GM21737 (cell line): Measurements from ENCODE around the gene TENM3.

Experiments used
- ATAC-seq: cut with Tn5 transposase; IDR thresholded peaks from one replicate; pipeline ENCODE4 v1.9.1; 2021; ENCODE audit warnings: mild to moderate bottlenecking, moderate library complexity; ENCODE audit not compliant: unreplicated experiment

Gene TENM3

GRCh38 chr4:182553653-182554052 lies 310.5 kb downstream of the TENM3 start:
- ATAC-seq, result no peak

- no peak for ATAC-seq
These were observed 311.5 kb downstream of the TENM3 start for GRCh38 chr4:182554736-182555135.

- no peak for ATAC-seq
These were observed 312.8 kb downstream of the TENM3 start for GRCh38 chr4:182555997-182556418.

- no peak for ATAC-seq
These were observed 313.4 kb downstream of the TENM3 start for GRCh38 chr4:182556580-182556979.

GRCh38 chr4:182560358-182560757 lies 317.2 kb downstream of the TENM3 start:
- ATAC-seq, result no peak

GRCh38 chr4:182562350-182562749 lies 319.1 kb downstream of the TENM3 start:
- ATAC-seq, result no peak

GRCh38 chr4:182564724-182565369 lies 321.6 kb downstream of the TENM3 start:
- no peak for ATAC-seq

- ATAC-seq, result no peak
These were observed 323.9 kb downstream of the TENM3 start for GRCh38 chr4:182567119-182567518.

GRCh38 chr4:182569561-182569960 lies 326.4 kb downstream of the TENM3 start:
- ATAC-seq, result no peak

GRCh38 chr4:182574706-182575105 lies 331.5 kb downstream of the TENM3 start:
- no peak for ATAC-seq

- no peak for ATAC-seq
These were observed 332.0 kb downstream of the TENM3 start for GRCh38 chr4:182575225-182575624.

GRCh38 chr4:182576601-182577289 lies 333.5 kb downstream of the TENM3 start:
- no peak for ATAC-seq

- ATAC-seq, result no peak
These were observed 334.2 kb downstream of the TENM3 start for GRCh38 chr4:182577411-182577810.

- no peak for ATAC-seq
These were observed 335.2 kb downstream of the TENM3 start for GRCh38 chr4:182578402-182578801.

GRCh38 chr4:182582245-182582644 lies 339.0 kb downstream of the TENM3 start:
- no peak for ATAC-seq

- no peak for ATAC-seq
These were observed 340.7 kb downstream of the TENM3 start for GRCh38 chr4:182583703-182584415.

GRCh38 chr4:182585321-182585720 lies 342.1 kb downstream of the TENM3 start:
- no peak for ATAC-seq

GRCh38 chr4:182589100-182589499 lies 345.9 kb downstream of the TENM3 start:
- ATAC-seq, result no peak

- ATAC-seq, result no peak
These were observed 350.2 kb downstream of the TENM3 start for GRCh38 chr4:182593402-182593801.

- no peak for ATAC-seq
These were observed 350.7 kb downstream of the TENM3 start for GRCh38 chr4:182593864-182594263.

- no peak for ATAC-seq
These were observed 356.9 kb downstream of the TENM3 start for GRCh38 chr4:182600093-182600492.

- ATAC-seq, result no peak
These were observed 357.7 kb downstream of the TENM3 start for GRCh38 chr4:182600856-182601255.
